HG03135 (cell line): Measurements from ENCODE around the gene COL7A1.

Experiments used
- ATAC-seq: cut with Tn5 transposase; IDR thresholded peaks from one replicate; pipeline ENCODE4 v1.9.1; 2021; ENCODE audit warnings: mild to moderate bottlenecking, moderate library complexity; ENCODE audit not compliant: unreplicated experiment

Gene COL7A1

GRCh38 chr3:48592519-48593087 lies 2.5 kb downstream of the COL7A1 start:
- no peak for ATAC-seq

DNA sequence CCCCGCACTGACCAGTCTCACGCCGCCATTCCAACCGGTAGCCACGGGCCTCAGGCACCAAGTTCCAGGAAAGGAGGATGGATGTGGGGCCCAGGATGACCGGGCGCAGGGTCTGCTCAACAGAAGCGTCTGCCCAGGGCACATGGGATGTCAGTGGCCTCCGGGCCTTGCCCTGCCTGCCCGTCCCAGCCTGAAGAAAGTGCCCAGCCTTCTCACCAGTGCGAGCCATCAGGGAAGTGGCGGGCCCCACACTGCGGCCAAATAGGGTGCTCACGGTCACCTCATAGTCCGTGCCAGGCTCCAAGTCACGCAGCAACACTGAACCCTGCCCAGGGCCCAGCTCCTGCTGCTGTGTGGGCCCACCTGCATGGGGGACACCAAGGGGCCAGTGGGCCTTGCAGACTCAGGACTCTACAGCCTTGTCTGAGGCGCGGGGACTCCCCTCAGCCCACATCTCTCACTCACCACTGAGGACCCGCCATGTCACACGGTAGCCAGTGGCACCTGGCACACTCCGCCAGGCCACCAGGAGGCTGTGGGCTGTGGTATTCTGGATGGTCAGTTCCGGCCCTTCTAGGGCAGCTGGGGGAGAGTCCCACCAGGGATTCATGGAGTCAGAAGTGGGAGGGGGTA lies 3.1 kb downstream of the COL7A1 start:
- no peak for ATAC-seq

DNA sequence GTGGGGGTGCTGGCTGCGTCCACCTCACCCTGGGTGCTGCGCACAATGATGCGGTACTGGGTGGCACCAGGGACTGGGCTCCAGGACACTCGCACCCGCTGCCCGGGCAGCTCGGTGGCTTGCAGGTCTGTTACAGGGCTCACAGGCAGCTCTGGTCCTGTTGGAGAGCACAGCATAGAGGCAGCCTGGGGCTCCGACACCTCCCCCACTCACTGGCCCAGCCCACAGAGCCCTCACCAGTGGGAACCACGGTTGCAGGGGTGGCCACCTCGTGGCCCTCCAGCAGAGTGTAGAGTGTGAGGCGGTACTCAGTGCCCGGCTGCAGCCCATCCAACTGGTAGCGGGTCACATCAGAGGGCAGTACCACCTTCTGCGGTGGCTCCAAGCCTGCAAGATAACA lies 3.7 kb downstream of the COL7A1 start:
- no peak for ATAC-seq

DNA sequence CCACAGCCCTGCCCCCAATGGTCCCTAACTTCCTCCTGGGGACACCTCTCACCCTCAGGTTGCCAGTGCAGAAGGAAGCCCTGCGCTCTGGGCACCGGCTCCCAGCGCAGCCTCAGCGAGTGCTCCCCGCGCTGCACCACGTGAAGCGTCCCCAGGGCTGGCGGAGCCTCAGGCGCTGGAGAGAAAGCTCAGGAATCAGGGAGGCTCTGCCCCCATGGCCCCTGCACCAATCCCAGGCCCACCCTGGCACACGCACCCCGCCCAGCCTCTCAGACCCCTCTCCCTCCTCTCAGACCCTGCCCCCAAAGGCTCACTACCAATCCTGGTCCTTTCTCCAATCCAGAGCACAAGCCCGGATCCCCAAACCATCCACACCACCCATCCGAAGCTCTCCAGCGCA lies 6.9 kb downstream of the COL7A1 start:
- ATAC-seq, result no peak

DNA sequence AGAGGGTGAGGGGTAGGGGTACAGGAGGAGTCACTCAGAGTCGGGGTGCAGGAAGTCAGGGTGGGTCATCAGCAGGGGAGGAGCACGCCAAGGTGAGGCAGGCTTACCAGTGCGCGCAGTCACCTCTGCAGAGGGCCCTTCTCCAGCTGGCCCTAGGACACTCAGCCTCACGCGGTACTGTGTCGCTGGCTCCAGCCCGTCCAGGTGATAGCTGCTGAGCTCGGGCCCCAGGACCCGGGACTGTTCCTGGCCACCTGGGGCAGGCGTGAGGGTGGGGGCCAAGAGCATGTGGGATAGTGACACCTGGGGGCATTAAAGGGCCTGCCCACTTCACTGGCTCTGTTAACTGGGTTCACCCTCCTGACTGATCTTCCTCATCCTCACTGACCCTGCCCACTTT lies 7.4 kb downstream of the COL7A1 start:
- no peak for ATAC-seq

DNA sequence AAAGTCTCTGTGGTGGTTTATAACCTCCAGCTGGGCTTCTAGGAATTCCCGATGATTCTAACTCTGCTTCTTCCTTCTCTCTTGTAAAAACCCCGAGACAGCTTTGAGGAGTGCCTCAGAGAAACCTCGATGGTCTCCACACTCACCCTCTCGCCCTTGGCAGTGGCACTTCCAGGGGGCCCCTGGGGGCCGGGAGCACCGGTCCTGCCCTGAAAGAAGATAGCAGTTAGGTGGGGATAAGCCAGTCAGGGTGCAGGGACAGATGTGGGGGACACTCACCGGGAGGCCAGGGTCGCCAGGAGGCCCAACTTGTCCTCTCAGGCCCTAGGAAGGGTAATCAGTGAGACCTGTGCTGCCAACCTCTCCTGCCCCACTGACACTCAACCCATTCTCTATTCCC lies 9.7 kb downstream of the COL7A1 start:
- ATAC-seq, result no peak

DNA sequence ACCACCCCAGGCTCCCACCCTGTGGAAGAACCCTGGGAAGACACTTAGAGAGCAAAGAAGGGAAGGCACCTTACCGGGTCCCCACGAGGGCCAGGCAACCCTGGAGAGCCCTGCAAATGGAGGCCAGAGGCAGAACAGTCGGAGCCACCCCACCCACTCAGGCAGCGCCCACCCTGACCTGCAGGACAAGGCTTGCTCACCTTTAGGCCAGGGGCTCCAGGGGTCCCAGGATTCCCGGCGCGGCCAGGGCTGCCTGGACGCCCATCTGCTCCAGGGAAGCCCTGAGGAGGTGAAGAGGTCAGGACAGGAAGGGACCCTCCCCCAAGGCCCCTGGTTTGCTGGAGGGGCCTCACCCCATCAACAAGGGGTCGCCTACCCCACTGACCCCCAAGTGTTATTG lies 10.3 kb downstream of the COL7A1 start:
- no peak for ATAC-seq

- no peak for ATAC-seq
Observed at GRCh38 chr3:48581621-48582481, 13.3 kb downstream of the COL7A1 start.

DNA sequence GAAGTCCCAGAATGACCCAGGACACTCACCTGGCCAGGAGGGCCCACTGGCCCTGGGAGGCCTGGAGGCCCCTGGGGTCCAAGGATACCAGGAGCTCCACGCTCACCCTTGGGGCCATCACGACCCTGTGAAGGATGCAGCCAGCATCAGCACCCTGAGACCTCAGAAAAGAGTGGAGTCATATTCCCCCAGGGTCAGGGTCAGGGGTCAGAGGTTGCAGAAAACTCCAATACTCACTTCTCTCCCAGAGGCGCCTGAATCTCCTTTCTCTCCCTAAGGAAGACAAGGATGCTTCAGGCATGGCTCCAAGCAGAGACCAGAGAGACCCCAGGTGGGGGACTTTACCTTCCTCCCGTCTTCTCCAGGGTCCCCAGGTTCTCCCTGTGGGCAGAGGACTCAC lies 18.5 kb downstream of the COL7A1 start:
- ATAC-seq, result no peak

DNA sequence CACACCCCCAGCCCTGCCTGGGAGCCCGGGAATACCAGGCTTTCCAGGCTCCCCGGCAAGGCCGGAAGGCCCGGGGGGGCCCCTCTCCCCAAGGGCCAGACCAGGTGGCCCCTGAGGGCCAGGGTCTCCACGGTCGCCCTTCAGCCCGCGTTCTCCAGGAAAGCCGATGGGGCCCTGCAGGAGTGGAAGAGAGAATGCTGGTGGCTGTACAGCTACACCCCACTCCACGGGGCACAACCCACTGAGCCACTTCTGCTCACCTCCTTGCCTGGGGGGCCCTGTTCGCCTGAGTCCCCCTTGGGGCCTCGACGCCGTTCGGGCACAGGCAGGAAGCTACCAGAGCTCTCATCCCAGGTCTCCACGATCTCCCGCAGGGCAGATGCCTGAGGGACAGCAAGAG lies 19.8 kb downstream of the COL7A1 start:
- no peak for ATAC-seq

GRCh38 chr3:48573973-48574585 lies 21.1 kb downstream of the COL7A1 start:
- no peak for ATAC-seq

- no peak for ATAC-seq
Observed at GRCh38 chr3:48572517-48572916, 22.6 kb downstream of the COL7A1 start.

GRCh38 chr3:48571938-48572337 lies 23.2 kb downstream of the COL7A1 start:
- ATAC-seq, result no peak

- ATAC-seq, result no peak
Observed at GRCh38 chr3:48569808-48570450, 25.2 kb downstream of the COL7A1 start.

- ATAC-seq, result no peak
Observed at GRCh38 chr3:48569400-48569799, 25.7 kb downstream of the COL7A1 start.

- ATAC-seq, result no peak
Observed at GRCh38 chr3:48568476-48568875, 26.7 kb downstream of the COL7A1 start.

DNA sequence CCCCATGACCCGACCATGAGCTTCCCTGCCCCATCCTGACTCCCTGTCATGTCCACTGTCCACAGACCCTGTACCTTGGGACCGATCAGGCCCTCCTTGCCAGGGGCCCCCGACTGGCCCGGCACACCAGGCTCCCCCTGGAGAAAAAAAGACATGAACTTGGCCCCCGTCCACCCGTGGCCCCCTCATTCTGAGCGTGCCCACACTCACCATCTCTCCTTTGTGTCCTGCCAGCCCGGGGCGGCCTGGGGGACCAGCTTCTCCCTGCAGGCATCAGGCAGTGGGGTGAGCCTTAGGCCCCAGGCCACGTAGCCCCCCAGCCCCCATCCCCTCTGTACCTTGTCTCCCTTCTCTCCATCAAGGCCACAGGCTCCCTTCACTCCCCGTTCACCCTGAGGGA lies 27.6 kb downstream of the COL7A1 start:
- no peak for ATAC-seq

- ATAC-seq, result no peak
Observed at GRCh38 chr3:48567090-48567489, 28.0 kb downstream of the COL7A1 start.

DNA sequence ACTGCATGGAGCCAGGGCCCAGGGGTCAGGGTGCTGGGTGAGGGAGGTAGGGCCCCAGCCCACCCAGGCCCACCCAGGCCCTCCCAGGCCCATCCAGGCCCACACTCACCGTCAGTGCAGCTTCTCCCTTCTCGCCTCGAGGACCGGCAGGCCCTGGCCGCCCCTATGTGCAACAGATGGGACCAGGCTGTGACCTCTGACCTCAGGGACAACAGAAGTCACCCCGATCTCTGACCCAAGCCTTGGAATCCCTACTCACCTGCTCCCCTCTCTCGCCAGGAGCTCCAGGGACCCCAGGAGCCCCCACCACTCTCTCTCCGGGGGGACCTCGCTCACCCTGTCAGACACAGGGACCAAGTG lies 28.7 kb downstream of the COL7A1 start:
- ATAC-seq, result no peak

DNA sequence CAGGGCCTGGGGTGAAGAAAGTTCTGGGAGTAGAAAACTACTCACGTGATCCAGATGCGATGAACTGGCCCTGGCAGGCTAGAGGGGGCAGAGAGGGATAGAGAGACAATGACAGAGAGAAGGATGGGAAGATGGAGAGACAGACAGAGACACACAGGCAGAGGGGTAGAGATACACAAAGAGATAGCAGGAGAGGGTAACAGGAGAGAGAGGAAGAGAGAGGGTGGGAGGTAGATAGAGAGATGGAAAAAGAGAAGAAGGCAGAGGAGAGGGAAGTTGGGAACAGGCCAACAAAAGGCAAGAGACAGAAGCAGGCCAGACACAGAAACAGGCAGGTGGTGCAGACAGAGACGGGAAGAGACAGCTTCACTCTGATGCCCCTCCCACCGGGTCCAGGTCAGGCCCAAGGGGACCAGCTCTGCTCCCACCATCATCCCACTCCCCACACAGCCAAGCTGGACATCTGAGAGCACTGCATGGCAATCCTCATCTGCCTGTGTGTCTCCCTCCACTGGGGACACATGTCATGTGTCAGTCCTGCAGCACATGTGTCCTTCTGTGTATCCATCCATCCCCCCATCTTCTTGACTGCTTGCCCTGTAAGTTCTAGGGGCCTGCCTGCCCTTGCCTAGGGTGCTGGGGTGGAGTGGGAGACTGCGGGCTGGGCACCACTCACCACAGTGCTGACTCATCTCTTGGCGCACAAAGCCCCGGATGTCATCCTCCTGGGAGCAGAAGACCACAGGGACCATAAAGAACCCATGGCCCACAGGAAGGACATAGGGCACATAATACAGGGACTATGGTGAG lies 29.3 kb downstream of the COL7A1 start:
- no peak for ATAC-seq

DNA sequence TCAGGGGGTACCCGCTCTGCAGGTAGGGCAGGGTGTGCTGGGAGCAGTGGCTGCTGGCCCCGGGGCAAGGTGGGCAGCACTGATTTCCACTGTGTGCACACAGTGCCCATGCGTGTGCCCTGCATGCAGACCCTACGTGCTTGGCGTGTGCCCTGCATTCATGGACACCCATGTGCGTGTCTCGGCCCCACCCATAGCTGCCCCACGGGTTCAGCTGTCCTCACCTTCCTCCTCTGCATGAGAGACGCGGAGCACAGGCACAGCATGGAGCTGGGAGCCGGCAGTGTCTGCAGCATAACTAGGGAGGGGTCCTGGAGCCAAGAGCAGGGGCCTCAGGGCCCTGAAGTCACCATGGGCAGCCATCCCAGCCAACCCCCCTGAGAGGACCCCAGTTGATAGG lies 29.9 kb downstream of the COL7A1 start:
- ATAC-seq, result no peak
